ENCODE measurements around the gene PTPRR. TPM values are rescaled to one million over a fixed set of nuclear protein-coding genes. Genes with fewer than 3 reads are reported as not detected.

Gene PTPRR
- total and polyA plus RNA-seq, 11 donors, result 0.21 to 1.0 (median 0.40) TPM; not detected in 1

DNA sequence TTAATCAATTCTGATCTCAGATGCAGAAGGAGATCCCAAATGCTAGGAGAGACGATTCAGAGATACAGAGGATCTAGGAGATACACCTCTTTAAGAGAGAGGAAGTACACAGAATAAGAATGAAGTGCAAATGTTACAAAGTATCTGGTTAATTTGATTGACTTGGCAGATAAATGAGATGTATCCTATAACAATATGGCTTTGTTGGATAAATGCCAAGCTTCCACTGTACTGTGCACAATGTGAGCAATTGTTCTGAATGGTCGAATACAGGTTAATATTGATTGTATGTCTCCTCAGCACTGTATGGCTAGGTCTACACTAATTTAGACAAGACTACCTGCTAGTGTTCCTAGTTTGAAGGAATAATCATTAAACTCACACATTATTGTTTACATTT lies 163.7 kb downstream of the PTPRR start:
- H3K4me3 ChIP-seq, result no peak overlapping the region
- H3K9me3 ChIP-seq, result no peaks in the 10 kb centered on the region
- H3K27ac ChIP-seq, result no peak overlapping the region
- ATAC-seq (no peak), DNase-seq (no peak)
- intact Hi-C loops (cut with DNase I), result no loop called here
- TF ChIP-seq, protein P1, sequence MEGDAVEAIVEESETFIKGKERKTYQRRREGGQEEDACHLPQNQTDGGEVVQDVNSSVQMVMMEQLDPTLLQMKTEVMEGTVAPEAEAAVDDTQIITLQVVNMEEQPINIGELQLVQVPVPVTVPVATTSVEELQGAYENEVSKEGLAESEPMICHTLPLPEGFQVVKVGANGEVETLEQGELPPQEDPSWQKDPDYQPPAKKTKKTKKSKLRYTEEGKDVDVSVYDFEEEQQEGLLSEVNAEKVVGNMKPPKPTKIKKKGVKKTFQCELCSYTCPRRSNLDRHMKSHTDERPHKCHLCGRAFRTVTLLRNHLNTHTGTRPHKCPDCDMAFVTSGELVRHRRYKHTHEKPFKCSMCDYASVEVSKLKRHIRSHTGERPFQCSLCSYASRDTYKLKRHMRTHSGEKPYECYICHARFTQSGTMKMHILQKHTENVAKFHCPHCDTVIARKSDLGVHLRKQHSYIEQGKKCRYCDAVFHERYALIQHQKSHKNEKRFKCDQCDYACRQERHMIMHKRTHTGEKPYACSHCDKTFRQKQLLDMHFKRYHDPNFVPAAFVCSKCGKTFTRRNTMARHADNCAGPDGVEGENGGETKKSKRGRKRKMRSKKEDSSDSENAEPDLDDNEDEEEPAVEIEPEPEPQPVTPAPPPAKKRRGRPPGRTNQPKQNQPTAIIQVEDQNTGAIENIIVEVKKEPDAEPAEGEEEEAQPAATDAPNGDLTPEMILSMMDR (IDR thresholded peaks at IDR 0.05), result no peak
- TF ChIP-seq POLR2A (IDR thresholded peaks at IDR 0.05), result no peak
- H3K4me1 ChIP-seq, result no peaks in the 10 kb centered on the region
- peaks cover 0 to 6% (median 0%) of the 10 kb centered on the region in 9 donors for H3K27me3 ChIP-seq
- 54 to 66% (median 59%) methylated on average over 2 of the region's 2 CpGs for WGBS, 4 donors
- no peaks in the 10 kb centered on the region for H3K36me3 ChIP-seq

DNA sequence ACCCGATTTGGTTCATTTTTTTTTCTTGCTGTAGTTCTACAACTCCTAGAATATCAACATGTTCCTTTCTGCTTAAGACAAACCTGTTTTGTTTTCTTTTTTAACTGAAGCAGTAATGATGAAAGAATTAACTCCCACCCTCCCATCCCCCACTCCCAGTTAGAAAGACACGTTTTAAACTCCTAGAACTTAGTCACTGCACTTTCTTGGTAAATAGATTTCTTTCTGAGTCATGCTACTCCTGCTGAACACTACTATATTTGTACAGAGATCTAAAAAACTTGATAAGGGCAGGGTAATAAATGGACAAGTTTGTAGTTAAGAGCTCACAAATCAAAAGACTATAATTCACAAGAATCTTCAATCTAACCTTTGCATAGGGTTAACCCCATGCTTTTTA lies 164.4 kb downstream of the PTPRR start:
- intact Hi-C loops (cut with DNase I), result no loop called here
- Histone ChIP-seq H3K27me3 (peaks cover 0 to 7% (median 0%) of the 10 kb centered on the region in 9 donors), H3K27ac (no peak overlapping the region), H3K36me3 (no peaks in the 10 kb centered on the region), H3K9me3 (no peaks in the 10 kb centered on the region), H3K4me1 (no peaks in the 10 kb centered on the region), H3K4me3 (no peak overlapping the region)
- 52 to 61% (median 57%) methylated on average over 2 of the region's 2 CpGs for WGBS, 4 donors
- DNase-seq (no peak), ATAC-seq (no peak)
- TF ChIP-seq, protein P1 (IDR thresholded peaks at IDR 0.05), result no peak
- no peak for TF ChIP-seq POLR2A (IDR thresholded peaks at IDR 0.05)

DNA sequence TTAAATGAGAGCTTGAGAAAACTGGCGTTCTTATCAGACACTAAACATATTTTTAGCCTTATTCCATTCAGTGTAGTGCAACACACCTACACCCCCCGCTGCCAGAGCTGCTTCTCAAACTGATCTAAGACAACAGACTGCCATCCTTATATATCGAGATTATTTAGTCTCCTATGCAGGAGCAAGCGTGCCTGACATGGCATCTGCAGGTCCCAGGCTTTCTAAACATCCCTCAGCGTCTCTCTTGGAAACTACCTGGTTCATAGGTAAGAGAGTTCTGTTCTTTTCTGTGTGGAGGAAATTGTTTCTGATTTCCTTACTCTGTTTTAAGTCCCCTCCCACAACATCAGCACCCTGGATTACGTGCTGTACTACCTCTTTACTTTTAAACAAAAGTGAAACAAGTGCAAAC lies 166.2 kb downstream of the PTPRR start:
- H3K27ac ChIP-seq, result no peak overlapping the region
- no peaks in the 10 kb centered on the region for H3K4me1 ChIP-seq
- peak overlapping the region in 1 of 12 donors; percentile 16 for H3K4me3 ChIP-seq
- no peaks in the 10 kb centered on the region for H3K9me3 ChIP-seq
- H3K27me3 ChIP-seq, result peaks cover 0 to 12% (median 0%) of the 10 kb centered on the region in 9 donors
- DNase-seq (no peak), ATAC-seq (no peak)
- 39 to 48% (median 43%) methylated on average over 6 of the region's 6 CpGs for WGBS, 4 donors
- no peaks in the 10 kb centered on the region for H3K36me3 ChIP-seq
- intact Hi-C loops (cut with DNase I), result no loop called here
- no peak for TF ChIP-seq POLR2A (IDR thresholded peaks at IDR 0.05)
- TF ChIP-seq, protein P1 (IDR thresholded peaks at IDR 0.05), result no peak

DNA sequence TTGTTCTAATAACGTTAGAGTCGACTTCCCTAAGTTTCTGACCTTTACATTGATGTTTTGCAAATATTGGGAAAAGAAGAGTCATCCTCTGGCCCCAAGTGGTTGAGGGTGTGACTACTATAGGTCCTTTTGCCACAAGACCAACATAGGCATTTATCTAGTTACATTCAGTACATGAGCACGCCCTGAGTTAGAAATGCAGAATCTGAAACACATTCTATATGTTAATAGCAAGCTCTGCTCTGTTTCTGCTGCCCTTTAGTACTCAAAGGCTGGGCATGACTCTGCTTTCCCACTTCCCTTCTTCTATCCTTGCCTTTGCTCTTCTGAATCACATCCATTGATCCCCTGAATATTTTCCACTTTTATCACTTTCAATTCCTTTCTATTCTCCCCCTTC lies 168.2 kb downstream of the PTPRR start:
- peaks cover 0 to 12% (median 0%) of the 10 kb centered on the region in 9 donors for H3K27me3 ChIP-seq
- no peak overlapping the region for H3K4me3 ChIP-seq
- intact Hi-C loops (cut with DNase I), result no loop called here
- ATAC-seq (no peak), DNase-seq (no peak)
- 81 to 87% (median 86%) methylated on average over 3 of the region's 3 CpGs for WGBS, 4 donors
- TF ChIP-seq POLR2A (IDR thresholded peaks at IDR 0.05), result no peak
- TF ChIP-seq, protein P1 (IDR thresholded peaks at IDR 0.05), result no peak
- no peaks in the 10 kb centered on the region for H3K9me3 ChIP-seq
- H3K27ac ChIP-seq, result no peak overlapping the region
- no peaks in the 10 kb centered on the region for H3K36me3 ChIP-seq
- H3K4me1 ChIP-seq, result no peaks in the 10 kb centered on the region

Measured in heart left ventricle (tissue), 16 donors.